Astrocyte (in vitro differentiated cells and primary cell): ENCODE measurements around the gene ZDHHC21.

Experiments used
- CTCF ChIP-seq: IDR thresholded peaks from 2 replicates; pipeline ENCODE4 v1.5.1; 2011; ENCODE audit warnings: low read depth, mild to moderate bottlenecking, inconsistent platforms, low read length, moderate library complexity; ENCODE audit not compliant: insufficient read depth
- EZH2 ChIP-seq: IDR thresholded peaks from 2 replicates; pipeline ENCODE4 v1.6.1; 2012; ENCODE audit warnings: mild to moderate bottlenecking, low read length, inconsistent platforms; ENCODE audit not compliant: insufficient read depth

- TF ChIP-seq CTCF: no peak
- TF ChIP-seq EZH2: no peak
Observed at GRCh38 chr9:14677396-14677795, 15.8 kb downstream of the ZDHHC21 start.
